OCI-LY7 (cell line): ENCODE results near the gene CABP4.

ENCODE experiments used
- CTCF ChIP-seq: fragments of 200-600 bp; sonication (generic); conservative IDR thresholded peaks from 2 replicates; pipeline ENCODE4 v1.5.1; 2014; ENCODE audit warnings: mild to moderate bottlenecking, antibody characterized with exemption, low read length, moderate library complexity, mixed read lengths
- EZH2phosphoT487 ChIP-seq: fragments of 200-600 bp; sonication (generic); IDR thresholded peaks from 2 replicates; pipeline ENCODE4 v1.6.1; 2018; ENCODE audit warnings: low read depth, borderline replicate concordance, mild to moderate bottlenecking, mixed run types, antibody characterized with exemption, low read length, moderate library complexity, mixed read lengths

- TF ChIP-seq CTCF, result no peak
- TF ChIP-seq EZH2phosphoT487, result no peak
Observed at GRCh38 chr11:67455054-67455453, at the start of gene CABP4.
